HG03521 (cell line): Measurements from ENCODE around the gene KATNAL1.

Source experiments
- ATAC-seq: cut with Tn5 transposase; IDR thresholded peaks from one replicate; pipeline ENCODE4 v1.9.1; 2021; ENCODE audit warnings: mild to moderate bottlenecking, moderate library complexity; ENCODE audit not compliant: unreplicated experiment

KATNAL1 gene

DNA sequence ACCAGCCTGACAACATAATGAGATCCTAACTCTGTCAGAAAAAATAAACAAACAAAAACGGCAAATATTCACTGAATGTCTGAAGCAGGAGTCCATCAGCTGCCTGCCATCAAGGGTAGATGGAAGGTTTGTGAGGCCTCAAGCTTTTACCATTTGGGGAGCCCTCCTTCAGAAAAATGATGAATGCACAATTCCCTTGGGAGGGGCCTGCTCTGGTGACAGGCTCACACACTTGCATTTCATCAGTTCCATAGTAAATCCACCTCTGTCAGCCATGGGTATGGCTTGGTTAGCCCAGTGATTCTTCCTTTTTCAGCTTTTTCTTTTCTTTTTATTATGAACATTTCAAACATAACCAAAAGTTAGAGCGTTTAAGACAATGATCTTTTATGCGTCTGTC lies 26.3 kb upstream of the KATNAL1 start:
- no peak for ATAC-seq

DNA sequence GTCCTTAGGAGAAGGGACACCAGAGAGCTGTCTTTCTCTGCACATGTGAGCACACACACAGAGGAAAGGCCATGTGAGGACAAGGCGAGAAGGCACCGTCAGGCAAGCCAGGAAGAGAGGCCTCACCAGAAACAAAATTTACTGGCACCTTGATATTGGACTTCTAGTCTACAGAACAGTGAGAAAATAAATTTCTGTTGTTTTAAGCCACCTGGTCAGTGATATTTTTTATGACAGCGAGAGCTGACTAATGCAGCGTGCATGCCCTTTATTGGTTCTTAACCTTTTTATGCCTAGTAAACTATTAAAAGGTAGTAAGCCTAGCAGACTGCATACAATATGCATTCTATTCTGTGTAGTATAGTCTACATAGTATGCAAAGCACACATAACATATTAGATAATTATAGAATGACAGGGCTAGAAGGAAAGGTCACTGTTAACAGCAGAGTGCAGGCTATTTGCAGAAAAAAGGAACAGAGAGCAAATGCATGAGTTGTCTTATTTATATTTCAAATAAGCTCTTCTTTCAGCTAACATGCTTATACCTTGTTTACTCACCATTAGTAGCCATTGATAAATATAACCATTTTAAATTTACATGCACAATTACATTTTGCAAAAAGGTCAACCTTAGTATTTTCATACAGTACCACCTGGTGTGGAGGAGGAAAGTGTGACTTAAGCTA lies 25.2 kb upstream of the KATNAL1 start:
- ATAC-seq: no peak

- no peak for ATAC-seq
Measured at GRCh38 chr13:30331331-30331771, 24.0 kb upstream of the KATNAL1 start.

DNA sequence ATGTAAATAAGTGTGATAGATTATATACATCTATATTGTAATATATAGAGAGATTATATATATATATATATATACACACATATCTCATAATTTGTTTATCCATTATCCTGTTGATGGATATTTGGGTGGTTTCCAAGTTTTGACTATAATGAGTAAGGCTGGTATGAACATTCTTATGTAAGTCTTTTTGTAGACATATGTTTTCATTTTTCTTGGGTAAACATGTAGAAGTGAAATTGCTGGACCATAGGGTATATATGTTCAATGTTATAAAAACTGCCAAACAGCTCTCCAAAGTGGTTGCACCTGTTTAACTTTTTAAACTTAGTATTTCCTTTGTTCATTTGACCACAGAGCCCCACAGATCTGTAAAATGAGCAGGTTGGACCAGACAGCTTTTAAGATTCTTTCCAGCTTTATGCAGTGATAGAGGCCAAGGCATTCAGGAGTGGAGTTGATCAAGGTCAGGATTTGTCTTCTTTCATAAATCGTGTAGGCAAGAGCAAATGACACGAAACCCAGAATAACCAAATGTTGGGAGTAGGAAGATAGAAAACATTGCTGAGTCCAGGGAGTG lies 21.7 kb upstream of the KATNAL1 start:
- no peak for ATAC-seq

DNA sequence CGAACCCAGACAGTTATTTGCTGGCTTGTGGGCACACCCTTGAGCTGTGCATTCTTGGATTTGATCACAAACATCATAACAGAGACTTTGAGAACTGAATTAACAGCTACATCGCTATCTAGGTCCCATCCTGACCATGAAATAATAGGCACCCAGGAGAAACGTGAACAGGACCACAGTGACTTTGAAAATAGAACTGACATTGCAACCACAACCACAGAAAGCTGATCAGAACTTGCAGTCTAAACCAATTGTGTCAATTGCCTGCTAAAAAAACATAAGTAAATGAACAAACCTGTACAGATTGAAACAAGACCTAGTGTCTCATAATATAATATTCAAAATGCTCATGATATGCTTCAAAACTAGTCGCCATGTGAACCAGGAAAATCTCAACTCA lies 18.3 kb upstream of the KATNAL1 start:
- ATAC-seq: no peak

- ATAC-seq: no peak
Measured at GRCh38 chr13:30323524-30323923, 16.2 kb upstream of the KATNAL1 start.

DNA sequence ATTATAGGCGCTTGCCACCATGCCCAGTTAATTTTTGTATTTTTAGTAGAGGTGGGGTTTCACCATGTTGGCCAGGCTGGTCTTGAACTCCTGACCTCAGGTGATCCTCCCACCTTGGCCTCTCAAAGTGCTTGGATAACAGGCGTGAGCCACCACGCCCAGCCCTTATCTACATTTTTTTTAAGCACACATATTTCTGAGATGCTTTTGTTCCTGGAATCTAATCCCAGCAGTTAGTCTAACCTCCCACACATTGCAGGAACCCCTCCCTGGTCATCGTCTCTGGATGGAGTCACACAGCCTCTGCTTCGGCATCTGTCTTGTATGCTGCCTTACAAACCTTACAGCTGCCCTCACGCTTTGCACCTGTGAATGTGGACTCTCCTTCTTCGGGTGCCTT lies 15.1 kb upstream of the KATNAL1 start:
- no peak for ATAC-seq

GRCh38 chr13:30321256-30321655 lies 13.9 kb upstream of the KATNAL1 start:
- ATAC-seq: no peak

GRCh38 chr13:30319655-30320054 lies 12.3 kb upstream of the KATNAL1 start:
- no peak for ATAC-seq

DNA sequence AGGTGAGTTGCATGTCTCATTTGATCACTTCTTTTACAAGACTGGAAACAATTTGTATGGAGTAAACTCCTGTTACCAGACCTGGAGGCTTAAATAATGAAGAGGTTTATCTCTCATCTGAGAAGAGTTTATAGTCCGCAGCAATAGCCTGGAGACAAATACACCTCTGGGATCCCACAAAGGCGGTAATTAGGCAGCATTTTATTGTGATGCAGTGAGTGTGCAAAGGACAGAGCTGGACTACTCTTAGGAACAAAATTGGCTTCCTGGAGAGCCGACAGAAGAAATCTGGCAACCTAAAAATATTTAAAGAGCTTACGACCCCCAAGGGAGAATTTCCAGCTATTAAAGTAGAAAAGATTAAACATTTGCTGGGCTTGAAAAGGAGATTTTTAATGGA lies 11.8 kb upstream of the KATNAL1 start:
- ATAC-seq: no peak

DNA sequence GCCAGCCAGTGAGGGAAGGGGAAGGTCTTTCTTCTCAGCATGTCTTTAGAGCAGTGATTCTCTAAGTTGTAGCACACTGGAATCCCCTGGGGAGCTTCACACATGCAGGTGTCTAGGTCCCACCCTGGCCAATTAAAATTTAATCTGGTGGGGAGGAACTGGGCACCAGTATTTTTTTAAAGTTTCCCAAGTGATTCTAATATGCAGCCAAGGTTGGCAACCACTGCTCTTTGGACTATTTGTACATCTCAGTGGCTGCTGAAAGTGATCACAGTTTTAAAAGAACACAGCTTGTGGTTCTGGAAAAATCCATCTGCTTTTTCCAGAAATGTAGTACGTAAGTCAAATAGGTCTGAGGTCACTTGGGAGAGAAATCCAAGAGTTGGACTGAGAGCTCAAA lies 10.7 kb upstream of the KATNAL1 start:
- ATAC-seq: no peak

- ATAC-seq: no peak
Measured at GRCh38 chr13:30314562-30314961, 7.2 kb upstream of the KATNAL1 start.

GRCh38 chr13:30314069-30314468 lies 6.7 kb upstream of the KATNAL1 start:
- no peak for ATAC-seq

GRCh38 chr13:30313311-30313710 lies 6.0 kb upstream of the KATNAL1 start:
- no peak for ATAC-seq

GRCh38 chr13:30312904-30313303 lies 5.6 kb upstream of the KATNAL1 start:
- ATAC-seq: no peak

GRCh38 chr13:30308548-30308947 lies 1.2 kb upstream of the KATNAL1 start:
- no peak for ATAC-seq

DNA sequence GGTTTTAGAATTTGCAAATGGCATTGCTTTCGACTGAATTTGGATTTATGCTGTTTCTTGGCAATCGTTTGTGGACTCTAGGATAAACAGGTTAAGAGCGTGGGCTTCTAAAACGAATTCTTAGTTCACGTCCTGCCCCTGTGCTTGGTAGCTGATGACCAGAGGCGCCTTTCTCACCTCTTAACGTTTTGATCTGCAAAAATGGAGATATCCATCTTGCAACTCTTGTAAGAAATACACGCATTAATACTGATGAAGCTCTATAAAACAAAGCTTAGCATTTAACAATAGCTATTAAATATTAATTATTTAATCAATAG lies 580 bp upstream of the KATNAL1 start:
- no peak for ATAC-seq

DNA sequence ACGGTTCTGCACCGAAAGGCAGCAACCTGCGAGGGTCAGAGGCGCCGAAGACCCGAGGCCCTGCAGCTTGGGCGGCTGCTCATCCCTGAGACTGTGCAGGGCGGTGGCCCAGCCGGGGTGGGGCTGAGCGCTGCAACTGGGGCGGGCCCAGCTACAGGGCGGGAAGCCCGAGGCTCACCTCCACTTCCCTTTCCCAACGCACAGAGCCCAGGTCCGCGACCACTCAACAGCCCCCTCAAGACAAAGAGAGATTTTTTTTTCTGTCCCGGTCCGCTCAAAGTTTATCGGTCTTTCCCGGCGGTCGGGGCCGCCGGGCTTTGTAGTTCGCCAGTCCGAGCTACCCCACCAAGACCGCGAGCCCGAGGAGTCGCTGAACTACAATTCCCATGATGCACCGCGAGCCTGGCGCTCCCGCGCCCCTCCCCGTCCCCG lies 573 bp downstream of the KATNAL1 start:
- peak; percentile 80 for ATAC-seq

- no peak for ATAC-seq
Measured at GRCh38 chr13:30305456-30305970, 1.8 kb downstream of the KATNAL1 start.

DNA sequence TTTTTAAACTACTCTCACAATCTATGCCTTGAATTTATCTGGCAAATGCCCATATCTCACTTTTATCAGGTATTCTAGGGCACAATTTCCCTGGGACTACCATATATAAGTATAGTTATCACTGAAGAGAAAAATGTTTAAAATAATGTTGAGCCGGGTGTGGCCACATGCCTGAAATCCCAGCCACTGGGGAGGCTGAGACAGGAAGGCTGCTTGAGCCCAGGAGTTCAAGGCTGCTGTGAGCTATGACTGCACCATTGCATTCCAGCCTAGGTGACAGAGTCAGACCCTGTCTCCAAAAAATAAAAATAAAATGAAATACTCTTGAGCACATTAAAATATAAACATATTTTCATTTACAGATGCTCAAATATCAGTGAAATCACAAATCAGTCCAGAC lies 4.1 kb downstream of the KATNAL1 start:
- ATAC-seq: no peak

- no peak for ATAC-seq
Measured at GRCh38 chr13:30301827-30302226, 5.5 kb downstream of the KATNAL1 start.

DNA sequence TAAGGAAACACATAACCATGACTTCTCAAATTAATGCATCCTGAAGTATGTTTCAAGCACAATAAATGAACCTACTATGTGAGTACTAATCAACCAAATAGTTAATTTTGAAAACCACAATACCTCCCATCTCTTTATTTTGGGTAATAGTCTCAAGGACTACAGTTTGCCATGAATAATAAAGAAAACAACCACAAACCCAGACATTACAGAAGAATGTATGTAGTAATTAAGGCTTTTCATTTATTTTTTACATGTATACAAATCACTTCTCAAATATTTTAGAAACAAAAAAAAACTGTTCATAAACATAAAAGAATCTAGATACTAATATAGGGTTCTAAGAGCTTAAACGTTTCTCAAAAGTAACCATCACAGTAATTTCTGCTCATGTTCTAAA lies 6.8 kb downstream of the KATNAL1 start:
- no peak for ATAC-seq

DNA sequence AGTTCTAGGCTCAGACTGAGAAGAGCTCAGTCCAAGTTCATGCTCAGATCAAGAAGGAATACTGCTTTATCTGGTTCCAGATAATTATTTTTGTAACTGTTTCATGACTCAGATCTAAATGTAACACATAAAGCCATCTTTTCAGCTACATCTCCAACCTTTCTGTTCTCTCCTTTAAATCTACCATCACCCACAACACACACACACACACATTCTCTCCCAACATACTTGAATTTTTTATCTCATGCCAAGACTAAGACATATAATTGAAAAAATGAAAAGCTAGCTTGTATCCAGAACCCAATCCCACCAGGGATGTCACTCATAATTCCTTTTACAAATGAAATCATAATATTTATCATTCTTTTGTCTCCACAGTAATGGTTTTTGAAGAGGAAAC lies 7.6 kb downstream of the KATNAL1 start:
- no peak for ATAC-seq
